Measurements from ENCODE around the gene GJB5.

GJB5 gene

DNA sequence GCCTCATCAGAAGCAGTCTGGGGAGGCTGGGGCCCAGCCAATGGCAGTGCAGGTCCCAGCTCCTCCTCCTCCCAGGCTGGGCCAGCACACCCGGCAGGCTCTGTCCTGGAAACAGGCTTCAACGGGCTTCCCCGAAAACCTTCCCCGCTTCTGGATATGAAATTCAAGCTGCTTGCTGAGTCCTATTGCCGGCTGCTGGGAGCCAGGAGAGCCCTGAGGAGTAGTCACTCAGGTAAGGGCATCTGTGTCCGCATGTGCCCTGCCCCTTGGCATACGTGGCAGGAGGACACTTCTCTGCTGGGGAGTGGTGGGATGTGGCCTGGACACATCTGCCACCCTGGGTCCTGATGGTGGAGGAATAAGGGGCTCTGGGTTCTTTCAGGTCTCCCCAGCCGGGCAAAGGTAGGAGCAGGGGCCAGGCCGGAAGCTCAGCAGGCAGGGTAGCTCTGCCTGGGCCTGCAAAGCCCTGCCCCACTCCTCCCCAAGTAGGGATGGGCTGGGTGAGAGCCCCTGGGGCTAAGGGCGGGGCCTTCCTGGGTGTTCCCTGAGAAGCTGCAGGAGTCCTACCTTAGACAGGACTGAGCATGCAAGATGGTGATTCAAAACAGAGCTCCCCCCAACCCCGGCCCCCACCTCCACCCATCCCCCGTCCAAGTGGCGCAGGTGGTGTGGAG is at the start of gene GJB5:
TSS of gene GJB5 (plus strand) at position 84 of the 674 bp plus-strand sequence. CDS start 2,284 bp downstream, outside the sequence.
- Histone ChIP-seq H3K27ac (ENCODE audit: low read depth, low read length) (no peak within 1 kb of the TSS), H3K36me3 (ENCODE audit: control insufficient read depth, insufficient read depth, low read length) (no peaks in the 10 kb centered on the region), H3K27me3 (ENCODE audit: control insufficient read depth, insufficient read depth, low read length) (no peaks in the 10 kb centered on the region), H3K9ac (ENCODE audit: low read length) (no peak within 1 kb of the TSS), H3K4me1 (ENCODE audit: control insufficient read depth, insufficient read depth, low read length) (peaks cover 20% of the 10 kb centered on the region), H3K9me3 (ENCODE audit: control insufficient read depth, insufficient read depth, low read depth, low read length) (no peaks in the 10 kb centered on the region), H3K4me3 (ENCODE audit: low read depth, low read length) (no peak within 1 kb of the TSS)

DNA sequence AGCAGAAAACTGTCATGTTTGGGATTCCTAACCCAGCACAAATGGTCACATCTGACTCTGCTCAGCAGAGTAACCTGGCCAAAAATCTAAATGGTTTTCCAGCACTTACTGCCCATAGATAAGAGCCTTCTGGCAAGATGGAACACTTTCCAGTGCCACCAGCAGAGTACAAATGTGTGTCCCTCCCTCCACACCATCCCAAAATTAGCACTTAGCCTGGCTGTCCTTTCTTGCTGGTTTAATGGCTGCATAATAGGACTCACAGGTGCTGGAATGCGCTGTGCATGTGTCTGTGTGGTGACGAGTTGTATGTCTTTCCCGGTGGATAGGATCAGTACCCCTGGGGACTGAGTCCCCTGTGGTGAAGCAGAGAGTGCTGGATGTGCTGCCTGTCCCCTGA is 49.8 kb upstream of the GJB5 start:
- Histone ChIP-seq H3K9me3 (ENCODE audit: control insufficient read depth, insufficient read depth, low read depth, low read length) (no peaks in the 10 kb centered on the region), H3K4me3 (ENCODE audit: low read depth, low read length) (no peak overlapping the region), H3K36me3 (ENCODE audit: control insufficient read depth, insufficient read depth, low read length) (no peaks in the 10 kb centered on the region), H3K27ac (ENCODE audit: low read depth, low read length) (no peak overlapping the region), H3K4me1 (ENCODE audit: control insufficient read depth, insufficient read depth, low read length) (no peaks in the 10 kb centered on the region), H3K27me3 (ENCODE audit: control insufficient read depth, insufficient read depth, low read length) (peaks cover 43% of the 10 kb centered on the region), H3K9ac (ENCODE audit: low read length) (no peak overlapping the region)

DNA sequence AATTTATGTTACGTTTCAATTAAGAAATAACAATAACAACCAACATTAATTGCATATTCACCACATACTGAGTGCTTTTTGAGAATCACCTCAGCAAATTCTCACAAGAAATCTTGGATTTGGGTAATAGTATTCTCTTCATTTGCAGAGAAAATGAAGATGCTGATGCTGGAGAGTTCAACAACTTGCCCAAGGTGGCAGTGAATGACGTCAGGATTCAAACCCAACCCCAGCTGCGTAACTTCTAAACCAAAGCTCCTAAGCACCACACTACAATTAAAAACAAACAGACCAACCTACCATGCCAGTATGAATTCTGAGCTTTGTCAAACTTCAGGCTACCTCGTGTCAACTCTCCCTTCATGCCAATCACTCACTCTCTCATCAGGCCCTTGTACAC is 46.7 kb upstream of the GJB5 start:
- no peak overlapping the region for H3K27ac ChIP-seq (ENCODE audit: low read depth, low read length)
- no peaks in the 10 kb centered on the region for H3K36me3 ChIP-seq (ENCODE audit: control insufficient read depth, insufficient read depth, low read length)
- no peak overlapping the region for H3K9ac ChIP-seq (ENCODE audit: low read length)
- H3K9me3 ChIP-seq (ENCODE audit: control insufficient read depth, insufficient read depth, low read depth, low read length) = no peaks in the 10 kb centered on the region
- no peak overlapping the region for H3K4me3 ChIP-seq (ENCODE audit: low read depth, low read length)
- H3K27me3 ChIP-seq (ENCODE audit: control insufficient read depth, insufficient read depth, low read length) = peaks cover 41% of the 10 kb centered on the region
- no peaks in the 10 kb centered on the region for H3K4me1 ChIP-seq (ENCODE audit: control insufficient read depth, insufficient read depth, low read length)

DNA sequence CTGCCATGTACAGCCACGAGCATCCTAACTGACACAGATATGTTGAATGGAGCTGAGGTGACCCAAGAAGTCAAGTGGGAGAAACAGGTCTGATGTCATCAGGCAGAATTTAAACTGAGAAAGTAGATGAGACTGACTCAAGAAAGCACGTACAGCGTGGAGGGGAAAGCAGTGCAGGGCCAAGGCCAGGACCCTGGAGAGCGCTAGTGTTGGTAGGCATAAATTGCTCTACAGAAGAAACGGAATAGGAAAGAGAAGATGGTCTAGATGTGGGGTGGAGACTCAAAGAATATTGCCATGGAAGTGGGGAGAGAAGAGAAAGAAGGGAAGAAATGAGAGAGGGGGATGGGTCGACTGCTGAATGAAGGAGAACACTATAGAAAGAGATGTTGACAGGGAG is 45.3 kb upstream of the GJB5 start:
- Histone ChIP-seq H3K9me3 (ENCODE audit: control insufficient read depth, insufficient read depth, low read depth, low read length) (no peaks in the 10 kb centered on the region), H3K4me1 (ENCODE audit: control insufficient read depth, insufficient read depth, low read length) (no peaks in the 10 kb centered on the region)

DNA sequence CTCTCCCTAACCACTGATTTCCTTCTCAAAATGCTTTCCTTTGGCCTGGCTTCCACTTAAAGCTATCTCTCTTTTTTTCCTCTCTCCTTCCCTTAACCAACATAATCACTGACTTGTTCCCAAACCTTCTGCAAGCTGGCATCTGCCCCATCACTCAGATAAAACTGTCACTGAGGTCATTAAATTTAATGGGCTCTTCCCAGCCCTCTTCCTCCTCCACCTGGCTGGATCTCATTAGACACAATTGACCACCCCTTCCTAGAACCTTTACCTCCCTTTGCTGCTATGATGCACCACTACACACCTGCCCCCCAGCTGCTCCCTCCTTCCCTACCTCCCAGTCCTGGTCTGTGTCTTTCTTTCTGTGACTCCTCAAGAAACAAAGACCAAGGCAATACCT is 44.0 kb upstream of the GJB5 start:
- H3K4me1 ChIP-seq (ENCODE audit: control insufficient read depth, insufficient read depth, low read length) = no peaks in the 10 kb centered on the region
- H3K27ac ChIP-seq (ENCODE audit: low read depth, low read length) = no peak overlapping the region
- H3K36me3 ChIP-seq (ENCODE audit: control insufficient read depth, insufficient read depth, low read length) = no peaks in the 10 kb centered on the region
- H3K27me3 ChIP-seq (ENCODE audit: control insufficient read depth, insufficient read depth, low read length) = peaks cover 14% of the 10 kb centered on the region
- no peak overlapping the region for H3K9ac ChIP-seq (ENCODE audit: low read length)
- no peaks in the 10 kb centered on the region for H3K9me3 ChIP-seq (ENCODE audit: control insufficient read depth, insufficient read depth, low read depth, low read length)
- no peak overlapping the region for H3K4me3 ChIP-seq (ENCODE audit: low read depth, low read length)

More for the DNA sequence above, 45.3 kb upstream of the GJB5 start:
- Histone ChIP-seq H3K9ac (ENCODE audit: low read length) (no peak overlapping the region), H3K27ac (ENCODE audit: low read depth, low read length) (no peak overlapping the region), H3K27me3 (ENCODE audit: control insufficient read depth, insufficient read depth, low read length) (peaks cover 27% of the 10 kb centered on the region), H3K36me3 (ENCODE audit: control insufficient read depth, insufficient read depth, low read length) (no peaks in the 10 kb centered on the region), H3K4me3 (ENCODE audit: low read depth, low read length) (no peak overlapping the region)

DNA sequence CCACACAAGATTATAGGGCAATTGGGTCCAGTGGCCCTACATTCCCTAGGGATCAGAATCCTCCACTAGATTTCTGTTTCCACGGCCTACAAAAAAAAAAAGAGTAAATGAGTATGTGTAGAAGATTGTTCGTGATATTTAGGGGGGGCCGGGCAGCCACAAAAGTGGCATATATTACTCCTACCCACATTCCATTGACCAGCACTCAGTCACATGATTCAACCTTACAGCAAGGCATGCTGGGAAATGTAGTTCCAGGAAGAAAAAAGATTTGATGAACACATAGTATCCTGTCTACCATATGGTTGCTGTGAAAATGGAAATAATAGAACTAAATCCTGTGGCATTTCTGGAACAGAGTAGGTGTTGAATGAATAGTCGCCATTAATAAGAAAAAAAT is 43.4 kb upstream of the GJB5 start:
- H3K9me3 ChIP-seq (ENCODE audit: control insufficient read depth, insufficient read depth, low read depth, low read length) = no peaks in the 10 kb centered on the region
- H3K27ac ChIP-seq (ENCODE audit: low read depth, low read length) = no peak overlapping the region
- H3K36me3 ChIP-seq (ENCODE audit: control insufficient read depth, insufficient read depth, low read length) = no peaks in the 10 kb centered on the region
- H3K9ac ChIP-seq (ENCODE audit: low read length) = no peak overlapping the region
- H3K4me3 ChIP-seq (ENCODE audit: low read depth, low read length) = no peak overlapping the region
- H3K4me1 ChIP-seq (ENCODE audit: control insufficient read depth, insufficient read depth, low read length) = no peaks in the 10 kb centered on the region
- peaks cover 10% of the 10 kb centered on the region; the same call in 1 of the 2 replicates for H3K27me3 ChIP-seq (ENCODE audit: control insufficient read depth, insufficient read depth, low read length)

DNA sequence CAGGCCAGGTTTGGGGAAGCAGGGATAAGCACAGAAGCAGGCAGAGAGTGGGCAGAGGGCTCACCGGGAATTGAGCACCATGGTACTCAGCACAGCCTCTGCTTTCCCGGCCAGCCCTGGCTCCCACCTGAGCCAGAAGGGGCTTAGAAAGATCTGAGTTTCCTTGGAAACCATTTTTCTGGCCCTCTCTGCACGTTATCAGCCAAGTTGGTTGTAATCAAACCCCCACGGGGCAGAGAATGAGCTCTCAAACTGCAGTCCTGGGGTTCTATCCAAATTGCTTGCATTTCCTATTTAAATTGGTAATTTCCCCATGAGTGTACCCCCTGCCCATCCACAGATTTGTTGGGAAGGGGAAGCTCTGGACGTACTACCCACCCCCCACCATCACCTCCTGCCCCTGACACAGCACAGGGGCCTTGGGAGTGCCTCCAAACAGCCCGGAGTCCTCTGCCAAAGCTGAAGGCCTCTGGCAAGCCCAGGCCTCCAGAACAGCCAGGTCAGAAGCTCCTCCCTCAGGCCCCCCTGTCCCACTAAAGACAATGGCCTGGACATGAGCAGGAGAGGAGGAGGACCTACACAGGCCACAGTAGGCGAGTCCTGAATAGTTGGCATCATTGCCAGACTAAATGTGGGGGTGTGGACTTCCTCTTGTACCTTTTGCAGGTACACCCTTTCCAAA is 42.7 kb upstream of the GJB5 start:
- Histone ChIP-seq H3K4me1 (ENCODE audit: control insufficient read depth, insufficient read depth, low read length) (no peaks in the 10 kb centered on the region), H3K4me3 (ENCODE audit: low read depth, low read length) (no peak overlapping the region), H3K9me3 (ENCODE audit: control insufficient read depth, insufficient read depth, low read depth, low read length) (no peaks in the 10 kb centered on the region), H3K27ac (ENCODE audit: low read depth, low read length) (no peak overlapping the region), H3K9ac (ENCODE audit: low read length) (no peak overlapping the region), H3K36me3 (ENCODE audit: control insufficient read depth, insufficient read depth, low read length) (no peaks in the 10 kb centered on the region), H3K27me3 (ENCODE audit: control insufficient read depth, insufficient read depth, low read length) (peaks cover 10% of the 10 kb centered on the region; the same call in 1 of the 2 replicates)

DNA sequence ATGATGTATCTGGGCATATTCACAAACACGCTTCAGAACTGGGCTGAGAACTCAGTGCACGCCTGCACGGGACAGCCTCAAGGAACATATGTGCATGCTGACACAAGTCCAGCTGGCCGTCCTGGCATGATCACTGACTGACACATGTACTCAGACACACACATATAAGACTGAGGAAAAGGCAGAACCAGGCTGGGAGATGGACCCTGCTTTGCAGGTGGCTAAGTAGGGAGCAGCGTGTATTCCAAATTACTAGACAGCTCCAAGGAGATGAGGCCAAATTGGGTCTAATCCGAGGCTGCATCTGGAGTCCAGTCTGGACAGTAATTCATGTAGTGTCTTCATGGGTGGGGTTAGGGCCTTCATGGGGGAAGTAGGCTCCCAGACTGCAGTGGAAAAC is 41.4 kb upstream of the GJB5 start:
- H3K4me1 ChIP-seq (ENCODE audit: control insufficient read depth, insufficient read depth, low read length) = no peaks in the 10 kb centered on the region
- no peak overlapping the region for H3K9ac ChIP-seq (ENCODE audit: low read length)
- H3K27ac ChIP-seq (ENCODE audit: low read depth, low read length) = no peak overlapping the region
- peaks cover 5% of the 10 kb centered on the region; the same call in 1 of the 2 replicates for H3K27me3 ChIP-seq (ENCODE audit: control insufficient read depth, insufficient read depth, low read length)
- H3K4me3 ChIP-seq (ENCODE audit: low read depth, low read length) = no peak overlapping the region
- no peaks in the 10 kb centered on the region for H3K9me3 ChIP-seq (ENCODE audit: control insufficient read depth, insufficient read depth, low read depth, low read length)
- no peaks in the 10 kb centered on the region for H3K36me3 ChIP-seq (ENCODE audit: control insufficient read depth, insufficient read depth, low read length)

DNA sequence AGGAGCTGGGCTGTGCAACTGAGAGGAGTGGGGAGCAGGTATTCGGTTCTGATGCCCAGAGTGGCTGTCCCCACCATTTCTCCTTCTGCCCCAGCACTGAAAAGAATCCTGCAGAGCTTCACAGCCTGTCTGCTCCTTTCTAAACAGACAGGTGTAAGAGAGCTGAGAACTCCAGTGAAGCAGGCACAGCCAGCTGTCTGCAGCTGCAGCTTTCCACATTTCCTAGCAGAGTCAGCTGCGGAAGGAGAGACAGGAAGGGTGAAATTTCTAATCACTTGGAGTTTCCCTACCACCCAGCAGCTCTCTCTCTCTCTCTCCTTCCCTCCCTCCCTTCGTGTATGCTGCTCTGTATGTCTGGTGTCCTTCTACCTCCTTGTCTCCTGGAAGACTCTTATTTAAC is 40.5 kb upstream of the GJB5 start:
- H3K27me3 ChIP-seq (ENCODE audit: control insufficient read depth, insufficient read depth, low read length) = 0 out of 2 replicates have a peak, but pooled peaks cover 4% of the 10 kb centered on the region

DNA sequence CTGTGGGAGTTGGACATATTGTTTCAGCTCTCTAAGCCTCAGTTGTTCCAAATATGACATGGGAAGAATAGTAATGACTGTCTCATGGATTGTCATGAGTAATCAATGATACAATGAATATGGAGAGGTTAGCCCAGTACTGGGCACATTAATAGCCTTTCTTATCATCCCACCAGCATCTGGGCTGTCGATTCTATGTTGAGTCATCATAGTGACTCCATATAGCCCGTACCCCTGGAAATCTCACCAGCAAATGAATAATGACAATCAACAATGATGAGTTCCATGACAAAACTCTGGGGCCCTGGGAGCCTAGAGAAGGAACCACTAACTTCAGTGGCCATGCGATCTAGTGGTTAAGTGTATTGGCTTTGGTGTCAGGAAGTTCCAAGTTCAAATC is 39.7 kb upstream of the GJB5 start:
- no peaks in the 10 kb centered on the region for H3K9me3 ChIP-seq (ENCODE audit: control insufficient read depth, insufficient read depth, low read depth, low read length)
- H3K9ac ChIP-seq (ENCODE audit: low read length) = no peak overlapping the region
- H3K4me3 ChIP-seq (ENCODE audit: low read depth, low read length) = no peak overlapping the region
- no peak overlapping the region for H3K27ac ChIP-seq (ENCODE audit: low read depth, low read length)
- H3K4me1 ChIP-seq (ENCODE audit: control insufficient read depth, insufficient read depth, low read length) = no peaks in the 10 kb centered on the region
- no peaks in the 10 kb centered on the region for H3K36me3 ChIP-seq (ENCODE audit: control insufficient read depth, insufficient read depth, low read length)
- 0 out of 2 replicates have a peak, but pooled peaks cover 2% of the 10 kb centered on the region for H3K27me3 ChIP-seq (ENCODE audit: control insufficient read depth, insufficient read depth, low read length)

More for the DNA sequence above, 40.5 kb upstream of the GJB5 start:
- Histone ChIP-seq H3K4me3 (ENCODE audit: low read depth, low read length) (no peak overlapping the region), H3K36me3 (ENCODE audit: control insufficient read depth, insufficient read depth, low read length) (no peaks in the 10 kb centered on the region), H3K9me3 (ENCODE audit: control insufficient read depth, insufficient read depth, low read depth, low read length) (no peaks in the 10 kb centered on the region), H3K9ac (ENCODE audit: low read length) (no peak overlapping the region), H3K4me1 (ENCODE audit: control insufficient read depth, insufficient read depth, low read length) (no peaks in the 10 kb centered on the region), H3K27ac (ENCODE audit: low read depth, low read length) (no peak overlapping the region)

DNA sequence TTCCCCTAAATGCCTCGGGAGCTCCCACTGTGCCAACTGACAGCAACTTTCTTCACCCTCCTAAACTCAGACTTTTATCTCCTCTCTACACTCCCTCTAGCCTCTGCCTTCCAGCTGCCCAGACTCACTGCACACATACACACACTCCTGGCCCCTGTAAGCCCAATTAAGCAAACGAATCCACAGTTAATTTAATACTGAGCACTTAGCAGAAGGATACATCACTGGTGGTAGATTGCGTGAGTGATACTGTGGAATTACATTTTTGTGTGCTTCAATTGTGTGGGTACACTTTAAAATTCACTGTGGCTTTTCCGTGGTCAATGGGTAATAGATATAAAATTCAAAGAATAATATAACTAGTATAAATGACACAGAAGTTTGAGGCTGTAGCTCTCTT is 33.6 kb upstream of the GJB5 start:
- peaks cover 13% of the 10 kb centered on the region; the same call in 1 of the 2 replicates for H3K27me3 ChIP-seq (ENCODE audit: control insufficient read depth, insufficient read depth, low read length)
- H3K9ac ChIP-seq (ENCODE audit: low read length) = no peak overlapping the region
- no peaks in the 10 kb centered on the region for H3K9me3 ChIP-seq (ENCODE audit: control insufficient read depth, insufficient read depth, low read depth, low read length)
- H3K36me3 ChIP-seq (ENCODE audit: control insufficient read depth, insufficient read depth, low read length) = no peaks in the 10 kb centered on the region
- no peak overlapping the region for H3K4me3 ChIP-seq (ENCODE audit: low read depth, low read length)
- H3K27ac ChIP-seq (ENCODE audit: low read depth, low read length) = no peak overlapping the region
- H3K4me1 ChIP-seq (ENCODE audit: control insufficient read depth, insufficient read depth, low read length) = no peaks in the 10 kb centered on the region
